Regular cardiac myocyte (primary cell): ENCODE data around the gene KLF2. TPM values are rescaled to one million over a fixed set of nuclear protein-coding genes. Genes with fewer than 3 reads are reported as not detected.

Experiments
- total RNA-seq: library from RNA; depleted of rRNA; stranded (reverse); fragments of >200 nt; gene quantifications from 2 replicates; pipeline ENCODE4 v1.2.3, GENCODE V29; 2014

Gene KLF2
- 1.7 and 5.6 TPM in 2 replicates for total RNA-seq

GRCh38 chr19:16324384-16325160, at the start of gene KLF2:
KLF2 (plus strand) TSS chr19:16324826; CDS start chr19:16324924, 98 bp downstream.

Other genes starting within 250 kb of the KLF2 start
- 927 and 961 TPM in 2 replicates for gene TPM4, start 248.3 kb upstream of the KLF2 start, total RNA-seq
- gene RAB8A, start 212.9 kb upstream of the KLF2 start, total RNA-seq = 37.8 and 82.6 TPM in 2 replicates
- gene HSH2D, start 181.1 kb upstream of the KLF2 start, total RNA-seq = not detected in 2 replicates
- gene CIB3, start 151.3 kb upstream of the KLF2 start, total RNA-seq = not detected in 2 replicates
- gene FAM32A, start 139.4 kb upstream of the KLF2 start, total RNA-seq = 110 and 113 TPM in 2 replicates
- gene AP1M1, start 126.9 kb upstream of the KLF2 start, total RNA-seq = 56.4 and 96.6 TPM in 2 replicates
- gene EPS15L1, start 147.1 kb downstream of the KLF2 start, total RNA-seq = 6.2 and 9.2 TPM in 2 replicates
- gene CALR3, start 171.3 kb downstream of the KLF2 start, total RNA-seq = 0.28 TPM in 1 of 2 replicates, not detected in the other
- gene C19orf44, start 171.6 kb downstream of the KLF2 start, total RNA-seq = 4.6 and 5.6 TPM in 2 replicates
- gene CHERP, start 217.6 kb downstream of the KLF2 start, total RNA-seq = 2.0 and 4.2 TPM in 2 replicates
- 34.4 and 38.9 TPM in 2 replicates for gene SLC35E1, start 247.6 kb downstream of the KLF2 start, total RNA-seq